Activated CD4-positive, CD25-positive, alpha-beta regulatory T cell (primary cell): Measurements from ENCODE around the gene NKAPD1.
"Not testable (repeated sequence)": the region's sequence is repeated elsewhere in the genome, so short reads cannot be mapped to it uniquely, and the experiment has no call there.

Experiments
- DNase-seq, 4 experiments: peaks; one replicate each; lab custom pipeline; 2025; lab: John Stamatoyannopoulos, UW

NKAPD1 gene

GRCh38 chr11:112073941-112074811 lies at the start of gene NKAPD1, which contains the start of gene PIH1D2:
Gene NKAPD1 (plus strand): TSS chr11:112074299. CDS start chr11:112075575, 1,276 bp downstream.
Gene PIH1D2 (minus strand): TSS chr11:112074017. CDS start chr11:112073174, 843 bp downstream.
- peak; percentile 58 to 75 (median 64) for DNase-seq

GRCh38 chr11:112024773-112025678 lies 49.1 kb upstream of the NKAPD1 start, which contains the start of gene DLAT:
Gene DLAT (plus strand): TSS chr11:112025408. CDS start chr11:112025473, 65 bp downstream.
- DNase-seq = peak; percentile 50 to 68 (median 62)

- no peak for DNase-seq
These were observed 48.4 kb upstream of the NKAPD1 start for GRCh38 chr11:112025707-112026106.

- DNase-seq = not testable (repeated sequence)
These were observed 47.2 kb upstream of the NKAPD1 start for GRCh38 chr11:112026784-112027410.

- DNase-seq = no peak
These were observed 44.6 kb upstream of the NKAPD1 start for GRCh38 chr11:112029460-112029859.

GRCh38 chr11:112033902-112034301 lies 40.2 kb upstream of the NKAPD1 start:
- no peak for DNase-seq

GRCh38 chr11:112037527-112037926 lies 36.6 kb upstream of the NKAPD1 start:
- DNase-seq = no peak

- no peak for DNase-seq
These were observed 31.7 kb upstream of the NKAPD1 start for GRCh38 chr11:112042161-112042960.

GRCh38 chr11:112042961-112043304 lies 31.2 kb upstream of the NKAPD1 start:
- DNase-seq = no peak

- DNase-seq = no peak
These were observed 29.1 kb upstream of the NKAPD1 start for GRCh38 chr11:112044961-112045360.

- not testable (repeated sequence) for DNase-seq
These were observed 27.5 kb upstream of the NKAPD1 start for GRCh38 chr11:112046647-112047046.

- DNase-seq = not testable (repeated sequence)
These were observed 25.8 kb upstream of the NKAPD1 start for GRCh38 chr11:112048256-112048655.

- DNase-seq = no peak
These were observed 24.3 kb upstream of the NKAPD1 start for GRCh38 chr11:112049777-112050176.

- no peak for DNase-seq
These were observed 23.4 kb upstream of the NKAPD1 start for GRCh38 chr11:112050721-112051120.

- no peak for DNase-seq
These were observed 22.3 kb upstream of the NKAPD1 start for GRCh38 chr11:112051768-112052167.

- no peak for DNase-seq
These were observed 16.9 kb upstream of the NKAPD1 start for GRCh38 chr11:112057170-112057569.

- no peak for DNase-seq
These were observed 16.0 kb upstream of the NKAPD1 start for GRCh38 chr11:112058103-112058502.

GRCh38 chr11:112062923-112063322 lies 11.2 kb upstream of the NKAPD1 start:
- DNase-seq = no peak

GRCh38 chr11:112082729-112083128 lies 8.6 kb downstream of the NKAPD1 start:
- no peak for DNase-seq

- peak in 1 of 4 experiments; percentile 6 for DNase-seq
These were observed 11.8 kb downstream of the NKAPD1 start for GRCh38 chr11:112085822-112086421.
